PC-3 (cell line): Measurements from ENCODE around the gene POMC.

Source experiments
- EZH2 ChIP-seq: fragments of 300-600 bp; sonication (generic); IDR thresholded peaks from one replicate; pipeline ENCODE4 v1.6.1; 2017; ENCODE audit warnings: antibody characterized with exemption, mild to moderate bottlenecking, low read length; ENCODE audit not compliant: unreplicated experiment
- EZH2phosphoT487 ChIP-seq: fragments of 300-600 bp; sonication (generic); IDR thresholded peaks from 2 replicates; pipeline ENCODE4 v1.6.1; 2018; ENCODE audit warnings: mild to moderate bottlenecking, antibody characterized with exemption, low read length, borderline replicate concordance
- TF ChIP-seq, protein P1 (sequence below): fragments of 300-600 bp; sonication (generic); conservative IDR thresholded peaks from 2 replicates; pipeline ENCODE4 v1.5.1; 2017; ENCODE audit warnings: antibody characterized with exemption, low read depth, mild to moderate bottlenecking, low read length

GRCh38 chr2:25122367-25122766, 46.0 kb downstream of the POMC start:
- TF ChIP-seq, protein P1, sequence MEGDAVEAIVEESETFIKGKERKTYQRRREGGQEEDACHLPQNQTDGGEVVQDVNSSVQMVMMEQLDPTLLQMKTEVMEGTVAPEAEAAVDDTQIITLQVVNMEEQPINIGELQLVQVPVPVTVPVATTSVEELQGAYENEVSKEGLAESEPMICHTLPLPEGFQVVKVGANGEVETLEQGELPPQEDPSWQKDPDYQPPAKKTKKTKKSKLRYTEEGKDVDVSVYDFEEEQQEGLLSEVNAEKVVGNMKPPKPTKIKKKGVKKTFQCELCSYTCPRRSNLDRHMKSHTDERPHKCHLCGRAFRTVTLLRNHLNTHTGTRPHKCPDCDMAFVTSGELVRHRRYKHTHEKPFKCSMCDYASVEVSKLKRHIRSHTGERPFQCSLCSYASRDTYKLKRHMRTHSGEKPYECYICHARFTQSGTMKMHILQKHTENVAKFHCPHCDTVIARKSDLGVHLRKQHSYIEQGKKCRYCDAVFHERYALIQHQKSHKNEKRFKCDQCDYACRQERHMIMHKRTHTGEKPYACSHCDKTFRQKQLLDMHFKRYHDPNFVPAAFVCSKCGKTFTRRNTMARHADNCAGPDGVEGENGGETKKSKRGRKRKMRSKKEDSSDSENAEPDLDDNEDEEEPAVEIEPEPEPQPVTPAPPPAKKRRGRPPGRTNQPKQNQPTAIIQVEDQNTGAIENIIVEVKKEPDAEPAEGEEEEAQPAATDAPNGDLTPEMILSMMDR: no peak
- TF ChIP-seq EZH2: no peak
- no peak for TF ChIP-seq EZH2phosphoT487
